Right renal cortex interstitium (tissue), 3 donors: ENCODE data around the gene CCDC8. TPM values are rescaled to one million over a fixed set of nuclear protein-coding genes. Genes with fewer than 3 reads are reported as not detected.
"Not testable (repeated sequence)": the region's sequence is repeated elsewhere in the genome, so short reads cannot be mapped to it uniquely, and the experiment has no call there.

Experiments
- DNase-seq, 3 donors: peaks; one replicate each; pipeline ENCODE4 v3.0.0-alpha.2; 2013; ENCODE audit warnings: low read depth in 3 of 3, low spot score in 2 of 3
- polyA plus RNA-seq, 3 donors: library from polyadenylated mRNA; unstranded; fragments of 120-200 nt; gene quantifications; one replicate each; pipeline ENCODE4 v1.2.1, GENCODE V29; 2013; ENCODE audit not compliant: insufficient read length in 3 of 3

CCDC8 gene, protein sequence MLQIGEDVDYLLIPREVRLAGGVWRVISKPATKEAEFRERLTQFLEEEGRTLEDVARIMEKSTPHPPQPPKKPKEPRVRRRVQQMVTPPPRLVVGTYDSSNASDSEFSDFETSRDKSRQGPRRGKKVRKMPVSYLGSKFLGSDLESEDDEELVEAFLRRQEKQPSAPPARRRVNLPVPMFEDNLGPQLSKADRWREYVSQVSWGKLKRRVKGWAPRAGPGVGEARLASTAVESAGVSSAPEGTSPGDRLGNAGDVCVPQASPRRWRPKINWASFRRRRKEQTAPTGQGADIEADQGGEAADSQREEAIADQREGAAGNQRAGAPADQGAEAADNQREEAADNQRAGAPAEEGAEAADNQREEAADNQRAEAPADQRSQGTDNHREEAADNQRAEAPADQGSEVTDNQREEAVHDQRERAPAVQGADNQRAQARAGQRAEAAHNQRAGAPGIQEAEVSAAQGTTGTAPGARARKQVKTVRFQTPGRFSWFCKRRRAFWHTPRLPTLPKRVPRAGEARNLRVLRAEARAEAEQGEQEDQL
- polyA plus RNA-seq = 10 to 100 TPM; 48.5 to 53.8 (median 52.8) TPM

DNA sequence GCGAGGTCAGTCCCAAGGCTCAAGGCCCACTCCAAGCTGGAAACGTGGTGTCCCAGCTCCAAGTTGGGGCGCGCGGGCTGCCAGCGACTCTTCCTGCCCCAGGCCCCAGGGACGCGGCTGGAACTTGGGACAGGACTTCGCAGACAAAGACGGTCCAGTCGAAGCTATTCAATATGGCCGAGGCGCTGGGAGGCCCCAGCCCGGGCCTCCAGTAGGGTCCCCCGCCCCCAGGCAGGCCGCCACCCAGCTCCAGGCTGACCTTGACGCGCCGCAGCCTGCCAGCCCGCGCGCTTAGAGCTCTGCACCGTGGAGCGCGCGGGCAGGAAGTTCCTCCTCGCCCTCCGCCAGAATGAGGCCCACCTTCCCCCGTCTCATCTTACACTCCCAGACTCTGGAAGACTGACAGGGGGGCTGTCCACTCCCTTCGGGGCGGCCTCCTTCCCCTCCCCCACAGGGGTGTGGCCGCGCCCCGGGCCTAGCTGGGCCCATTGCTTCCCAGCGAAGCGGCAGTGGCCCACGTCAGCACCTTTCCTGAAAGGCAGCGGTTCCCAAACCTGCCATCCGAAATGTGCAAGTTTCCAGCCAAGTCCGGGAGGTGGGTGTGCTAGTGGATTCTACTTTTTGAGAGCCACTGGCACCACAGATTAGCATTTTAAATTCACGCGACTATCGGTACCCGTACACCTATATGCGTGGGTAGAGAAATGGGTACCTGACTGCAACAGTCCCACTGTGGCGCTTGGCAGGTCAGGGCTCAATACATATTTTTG lies at the start of gene CCDC8:
Gene CCDC8 (minus strand): TSS at position 303 of the 770 bp plus-strand sequence. CDS start 754 bp downstream, outside the sequence.
- DNase-seq = peak in 2 of 3 donors; percentile 94 to 96

DNA sequence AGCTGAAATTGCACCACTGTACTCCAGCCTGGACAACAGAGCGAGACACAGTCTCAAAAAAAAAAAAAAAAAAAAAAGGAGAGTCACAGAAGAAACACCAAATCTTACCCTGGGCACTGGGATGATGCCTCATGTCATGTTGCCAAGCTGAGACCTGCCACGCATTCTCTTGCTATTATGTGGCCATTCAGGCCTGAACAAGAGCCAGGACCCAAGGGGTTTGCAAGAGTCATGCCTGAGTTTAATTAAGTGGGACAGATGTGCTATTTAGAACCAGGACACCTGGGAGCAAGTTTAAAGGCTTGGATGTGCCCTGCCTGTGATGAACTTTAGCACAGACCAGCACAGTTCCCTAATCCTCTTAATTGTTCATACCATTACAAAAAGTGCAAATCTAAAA lies 48.2 kb upstream of the CCDC8 start:
- DNase-seq = no peak

DNA sequence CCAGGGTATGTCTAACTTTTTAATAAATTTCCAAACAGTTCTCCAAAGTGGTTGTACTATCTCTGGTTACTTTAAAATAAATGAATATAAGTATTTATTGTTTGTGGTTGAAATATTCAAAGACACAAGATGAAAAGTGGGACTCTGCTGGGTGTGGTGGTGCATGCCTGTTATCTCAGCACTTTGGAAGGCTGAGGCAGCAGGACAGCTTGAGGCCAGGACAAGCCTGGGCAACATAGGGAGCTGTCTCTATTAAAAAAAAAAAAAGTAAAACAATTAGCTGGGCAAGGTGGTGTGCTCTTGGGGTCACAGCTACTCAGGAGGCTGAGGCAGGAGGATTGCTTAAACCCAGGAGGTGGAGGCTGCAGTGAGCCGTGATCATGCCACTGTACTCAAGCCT lies 47.6 kb upstream of the CCDC8 start:
- DNase-seq = no peak

DNA sequence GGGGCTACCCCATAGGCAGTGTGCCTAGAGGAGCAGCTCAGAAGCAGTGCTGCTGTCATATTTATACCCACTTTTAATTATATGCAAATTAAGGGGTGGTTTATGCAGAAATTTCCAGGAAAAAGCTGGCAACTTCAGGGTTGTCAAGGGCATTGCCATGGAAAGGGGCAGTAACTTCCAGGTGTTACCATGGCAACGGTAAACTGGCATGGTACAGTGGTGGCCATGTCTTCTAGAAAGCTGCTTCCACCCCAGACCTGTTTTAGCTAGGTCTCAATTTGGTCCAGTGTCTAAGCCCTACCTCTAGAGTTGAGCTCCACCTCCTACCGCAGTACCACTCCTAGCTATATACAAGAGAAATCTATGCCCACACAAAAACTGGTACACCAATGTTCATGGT lies 46.7 kb upstream of the CCDC8 start:
- no peak for DNase-seq

DNA sequence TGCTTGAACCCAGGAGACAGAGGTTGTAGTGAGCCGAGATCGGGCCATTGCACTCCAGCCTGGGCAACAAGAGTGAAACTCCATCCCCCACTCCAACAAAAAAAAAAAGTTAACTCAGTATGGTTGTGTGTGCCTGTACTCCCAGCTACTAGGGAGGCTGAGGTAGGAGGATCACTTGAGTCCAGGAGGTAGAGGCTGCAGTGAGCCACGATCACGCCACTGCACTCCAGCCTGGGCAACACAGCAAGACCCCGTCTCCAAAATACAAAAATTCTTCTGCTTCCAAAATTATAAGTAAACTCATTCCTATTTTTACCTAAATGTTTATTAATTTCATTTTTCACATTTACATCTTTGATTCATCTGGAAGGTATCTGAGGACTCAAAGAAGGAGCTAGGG lies 43.6 kb upstream of the CCDC8 start:
- DNase-seq = no peak

DNA sequence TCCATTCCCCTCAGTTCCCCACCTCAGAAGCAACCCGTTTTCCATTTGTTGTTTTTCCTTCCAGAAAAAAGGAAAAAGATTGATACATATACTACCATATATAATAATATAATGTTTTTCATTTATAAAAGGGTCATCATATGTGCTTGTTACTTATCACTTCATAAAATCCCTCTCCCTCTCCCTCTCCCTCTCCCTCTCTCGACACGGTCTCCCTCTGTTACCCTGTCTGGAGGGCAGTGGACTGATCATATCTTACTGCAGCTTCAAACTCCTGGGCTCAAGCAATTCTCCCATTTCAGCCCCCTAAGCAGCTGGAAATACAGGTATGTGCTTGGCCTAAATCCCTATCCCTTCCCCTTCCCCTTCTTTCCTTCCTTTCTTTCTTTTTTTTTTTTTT lies 40.9 kb upstream of the CCDC8 start:
- no peak for DNase-seq

DNA sequence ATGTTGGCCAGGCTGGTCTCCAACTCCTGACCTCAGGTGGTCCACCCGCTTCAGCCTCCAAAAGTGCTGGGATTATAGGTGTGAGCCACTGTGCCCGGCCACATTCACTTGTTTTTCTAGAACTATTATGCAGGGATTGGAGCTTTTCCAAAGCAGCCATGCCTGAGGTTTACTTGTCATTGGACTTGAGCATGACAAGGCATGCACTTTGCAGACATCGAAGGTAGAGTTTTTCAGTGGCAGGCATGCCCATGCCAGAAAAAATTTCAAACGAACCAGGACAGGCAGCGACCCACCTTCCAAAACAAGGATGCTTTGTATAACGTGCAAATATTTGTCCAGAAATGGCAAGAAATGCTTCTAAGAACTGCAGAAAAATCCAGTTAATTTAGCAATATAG lies 40.3 kb upstream of the CCDC8 start:
- no peak for DNase-seq

DNA sequence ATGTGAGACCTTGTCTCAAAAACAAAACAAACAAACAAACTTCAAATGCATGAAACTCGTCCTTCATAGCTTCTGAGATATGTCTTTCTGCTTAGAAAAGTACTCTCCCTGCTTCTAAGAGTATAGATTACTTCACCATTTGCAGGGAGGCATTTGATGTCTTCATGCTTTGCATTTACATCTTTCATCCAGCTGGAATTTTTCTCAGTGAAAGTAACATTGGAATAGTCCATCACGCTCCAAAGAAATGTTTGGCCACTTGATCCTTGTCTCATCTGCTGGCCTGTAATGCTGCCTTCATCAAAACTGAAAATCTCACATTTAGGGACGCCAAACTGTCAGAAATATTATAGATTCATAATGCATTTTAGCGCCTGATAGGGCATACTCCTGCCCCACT lies 38.8 kb upstream of the CCDC8 start:
- DNase-seq = no peak

DNA sequence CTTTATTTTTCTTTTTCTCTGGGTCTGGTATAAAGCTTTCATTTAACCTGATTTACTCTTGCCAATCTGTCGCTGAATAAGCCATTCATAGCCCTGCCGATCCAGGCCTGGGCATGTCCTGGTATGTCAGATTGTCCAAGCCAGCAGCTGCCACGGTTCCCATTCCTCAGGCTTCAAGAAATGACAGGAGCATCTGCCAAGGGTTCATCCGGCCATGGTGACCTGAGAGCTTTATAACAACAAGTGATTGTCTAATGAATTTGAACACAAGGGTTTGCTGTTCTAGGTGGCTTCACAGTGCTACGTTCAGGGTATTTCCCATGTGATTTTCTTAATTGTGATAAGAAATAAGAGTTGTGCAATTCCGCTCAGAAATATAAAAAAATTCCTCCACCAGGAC lies 38.0 kb upstream of the CCDC8 start:
- no peak for DNase-seq

DNA sequence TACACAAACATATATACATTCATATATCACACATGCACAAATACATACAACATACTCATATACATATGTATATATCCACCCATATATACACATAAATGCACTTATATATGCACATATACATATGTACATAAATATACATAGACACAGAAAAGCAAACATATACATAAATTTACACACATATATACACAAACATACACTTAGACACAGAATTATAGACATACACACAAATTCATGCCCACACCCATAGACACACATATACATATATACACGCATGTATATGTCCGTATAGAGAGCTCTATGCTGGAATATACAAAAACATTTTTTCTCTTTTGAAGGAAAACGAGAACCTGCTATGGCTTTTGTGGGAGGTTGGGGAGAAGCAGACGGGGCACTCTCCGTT lies 37.4 kb upstream of the CCDC8 start:
- DNase-seq = no peak

DNA sequence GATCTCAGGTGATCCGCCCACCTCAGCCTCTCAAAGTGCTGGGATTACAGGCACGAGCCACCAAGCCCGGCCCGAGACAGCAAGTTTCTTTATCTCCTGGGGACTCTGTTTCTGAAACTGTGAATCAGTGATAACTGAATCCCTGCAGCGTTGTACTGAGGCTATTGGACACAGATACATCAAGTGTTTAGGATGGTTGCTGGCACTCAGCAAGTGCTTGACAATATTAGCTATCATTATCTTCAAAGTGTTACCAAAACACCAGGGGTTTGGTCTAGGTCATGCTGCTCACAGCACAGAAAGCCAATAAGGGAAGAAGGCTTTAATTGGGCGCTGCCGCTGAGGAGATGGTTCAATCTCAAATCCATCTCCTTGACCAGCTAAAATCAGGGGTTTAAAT lies 35.9 kb upstream of the CCDC8 start:
- DNase-seq = no peak

DNA sequence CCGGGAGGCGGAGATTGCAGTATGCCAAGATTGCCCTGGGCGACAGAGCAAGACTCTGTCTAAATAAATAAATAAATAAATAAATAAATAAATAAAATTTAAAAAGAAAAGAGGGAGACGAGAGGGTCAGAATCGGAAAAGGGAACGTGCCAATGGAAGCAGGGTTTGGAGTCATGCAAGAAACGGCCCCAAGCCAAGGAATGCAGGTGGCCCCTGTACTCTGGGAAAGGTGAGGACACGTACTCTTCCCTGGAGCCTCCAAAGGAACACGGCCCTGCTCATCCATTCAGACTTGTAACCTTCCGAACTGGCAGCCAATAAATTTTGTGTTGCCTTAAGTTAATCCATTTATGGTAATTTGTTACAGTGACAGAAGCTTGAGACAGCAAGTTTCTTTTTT lies 35.2 kb upstream of the CCDC8 start:
- DNase-seq = no peak

DNA sequence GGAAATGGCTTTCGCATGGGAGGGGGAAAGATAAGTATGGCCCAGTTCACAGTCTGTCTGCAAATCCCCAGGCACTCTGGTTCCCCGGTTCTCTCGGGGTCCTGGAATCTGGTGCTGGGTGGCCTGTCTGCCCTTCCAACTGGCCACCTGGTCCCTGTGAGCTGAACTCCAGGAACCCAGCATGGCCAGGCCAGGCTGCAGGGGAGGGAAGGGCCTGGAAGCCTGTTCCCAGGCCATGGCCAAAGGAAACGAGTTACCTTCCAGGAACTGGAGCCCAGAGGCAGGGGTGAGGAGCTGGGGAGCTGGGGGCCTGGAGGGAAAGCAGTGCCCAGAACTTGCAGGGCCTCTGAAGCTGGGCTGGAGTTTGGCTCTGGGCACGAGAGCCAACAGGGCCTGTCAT lies 34.5 kb upstream of the CCDC8 start:
- no peak for DNase-seq

DNA sequence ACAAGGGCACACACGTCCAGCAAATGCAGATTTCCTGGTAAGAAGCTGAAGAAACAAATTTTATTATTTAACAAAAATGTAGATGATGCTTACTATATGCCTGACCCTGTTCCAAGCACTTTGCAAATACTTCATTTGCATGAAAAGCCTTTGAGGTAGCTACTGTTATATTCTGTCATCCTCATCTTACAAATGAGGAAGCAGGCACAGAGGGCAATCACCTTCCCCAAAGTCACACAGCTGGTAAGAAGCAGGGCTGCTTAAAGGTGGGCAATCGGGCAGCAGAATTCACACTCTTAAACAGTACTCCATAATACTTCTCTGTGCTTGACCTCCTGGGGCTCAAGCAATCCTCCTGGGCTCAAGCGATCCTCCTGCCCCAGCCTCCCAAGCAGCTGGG lies 33.6 kb upstream of the CCDC8 start:
- no peak for DNase-seq

DNA sequence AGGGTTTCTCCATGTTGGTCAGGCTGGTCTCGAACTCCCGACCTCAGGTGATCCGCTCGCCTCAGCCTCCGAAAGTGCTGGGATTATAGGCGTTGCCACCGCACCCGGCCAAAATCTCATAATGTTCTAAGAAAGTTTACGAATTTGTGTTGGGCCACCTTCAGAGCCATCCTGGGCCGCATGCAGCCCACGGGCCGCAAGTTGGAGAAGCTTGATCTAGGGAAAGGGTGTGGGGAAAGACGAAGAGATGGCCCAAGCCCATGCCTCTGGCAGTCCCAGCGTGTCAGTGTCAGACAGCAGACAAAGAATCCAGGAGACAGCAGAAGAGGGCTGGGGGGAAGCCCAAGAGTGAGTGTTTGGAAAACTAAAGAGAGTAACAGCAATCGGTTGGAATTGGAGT lies 32.7 kb upstream of the CCDC8 start:
- DNase-seq = no peak

DNA sequence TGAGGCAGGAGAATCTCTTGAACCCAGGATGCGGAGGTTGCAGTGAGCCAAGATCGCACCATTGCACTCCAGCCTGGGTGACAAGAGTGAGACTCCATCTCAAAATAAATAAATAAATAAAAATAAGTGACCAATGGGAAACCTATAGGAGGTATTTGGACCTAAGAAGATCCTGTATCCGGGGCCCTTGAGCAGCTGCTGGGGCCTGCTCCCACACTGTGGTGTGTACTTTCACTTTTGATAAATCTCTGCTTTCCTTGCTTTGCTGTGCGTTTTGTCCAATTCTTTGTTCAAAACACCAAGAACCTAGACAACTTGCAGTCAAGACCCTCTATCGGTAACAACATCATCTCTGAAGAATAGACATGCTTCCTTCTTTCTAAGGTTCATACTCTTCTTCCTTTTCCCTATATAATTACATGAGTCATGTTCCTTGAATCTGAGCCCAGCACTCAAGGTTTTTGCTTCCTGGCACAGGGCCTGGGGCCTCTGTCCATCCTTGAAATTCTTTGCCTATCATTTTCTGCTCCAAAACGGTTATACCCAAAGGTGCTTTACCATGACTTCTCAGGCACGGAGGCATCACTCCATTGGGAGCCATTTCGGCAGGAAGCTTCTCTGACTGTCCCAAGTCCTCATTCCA lies 29.6 kb upstream of the CCDC8 start:
- DNase-seq = no peak

DNA sequence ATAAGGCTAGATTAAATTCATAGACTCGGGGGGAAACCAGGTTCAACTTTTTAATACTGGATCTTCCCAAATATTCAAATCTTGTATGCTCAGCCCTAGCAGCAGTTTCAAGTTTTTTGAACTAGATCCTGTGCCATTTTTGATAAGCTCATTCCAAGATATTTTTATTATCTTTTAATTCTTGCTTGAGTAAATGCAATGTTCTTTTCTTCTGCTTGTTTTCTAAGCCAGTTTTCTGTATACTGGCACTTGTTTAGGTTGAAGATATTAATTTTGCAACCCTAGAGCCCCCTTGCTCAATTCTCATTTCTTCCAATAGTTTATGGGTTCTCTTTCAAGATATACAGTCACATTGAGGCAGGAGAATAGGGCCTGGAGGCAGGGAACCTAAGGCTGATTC lies 28.5 kb upstream of the CCDC8 start:
- no peak for DNase-seq

DNA sequence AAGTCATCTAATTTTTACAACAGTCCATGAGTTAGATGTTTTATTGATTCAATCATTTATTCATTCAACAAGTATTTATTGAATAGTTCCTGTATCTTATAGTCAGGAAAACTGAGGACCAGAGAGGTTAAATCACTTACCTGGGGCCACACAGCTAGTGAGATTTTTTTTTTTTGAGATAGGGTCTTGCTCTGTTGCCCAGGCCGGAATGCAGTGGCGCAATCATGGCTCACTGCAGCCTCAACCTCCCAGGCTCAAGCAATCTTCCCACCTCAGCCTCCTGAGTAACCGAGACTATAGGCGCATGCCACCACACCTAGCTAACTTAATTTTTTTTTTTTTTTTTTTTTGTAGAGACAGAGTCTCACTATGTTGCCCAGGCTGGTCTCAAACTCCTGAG lies 22.3 kb upstream of the CCDC8 start:
- DNase-seq = not testable (repeated sequence)

DNA sequence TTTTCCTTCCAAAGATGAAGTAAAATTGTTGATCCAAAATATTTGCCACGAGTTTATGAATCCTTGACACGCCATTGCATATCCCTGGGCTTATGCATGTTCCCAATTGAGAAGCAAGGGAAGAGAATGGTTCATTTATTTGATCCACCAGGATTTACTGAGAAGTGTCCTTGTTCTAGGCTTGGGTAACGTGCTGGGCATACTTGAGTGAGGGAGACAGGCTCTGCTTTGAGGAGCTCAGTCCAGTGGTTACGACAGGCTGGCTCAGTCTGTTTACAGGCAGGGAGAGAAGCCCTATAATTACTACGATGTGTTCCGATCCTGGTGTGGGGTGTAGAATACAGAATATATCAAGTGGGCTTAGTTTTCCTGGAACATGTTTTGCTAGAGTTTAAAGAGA lies 21.6 kb upstream of the CCDC8 start:
- DNase-seq = no peak

DNA sequence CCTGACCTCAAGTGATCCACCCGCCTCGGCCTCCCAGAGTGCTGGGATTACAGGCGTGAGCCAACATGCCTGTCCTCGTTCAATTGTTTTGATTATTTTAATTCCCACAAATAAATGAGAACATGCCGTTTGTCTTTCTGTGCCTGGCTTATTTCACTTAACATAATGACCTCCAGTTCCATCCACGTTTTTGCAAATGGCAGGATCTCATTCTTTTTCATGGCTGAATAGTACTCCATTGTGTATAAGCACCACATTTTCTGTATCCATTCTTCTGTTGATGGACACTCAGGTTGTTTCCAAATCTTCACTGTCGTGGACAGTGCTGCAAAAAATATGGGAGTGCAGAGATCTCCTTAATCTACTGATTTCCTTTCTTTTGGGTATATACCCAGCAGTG lies 20.1 kb upstream of the CCDC8 start:
- not testable (repeated sequence) for DNase-seq

DNA sequence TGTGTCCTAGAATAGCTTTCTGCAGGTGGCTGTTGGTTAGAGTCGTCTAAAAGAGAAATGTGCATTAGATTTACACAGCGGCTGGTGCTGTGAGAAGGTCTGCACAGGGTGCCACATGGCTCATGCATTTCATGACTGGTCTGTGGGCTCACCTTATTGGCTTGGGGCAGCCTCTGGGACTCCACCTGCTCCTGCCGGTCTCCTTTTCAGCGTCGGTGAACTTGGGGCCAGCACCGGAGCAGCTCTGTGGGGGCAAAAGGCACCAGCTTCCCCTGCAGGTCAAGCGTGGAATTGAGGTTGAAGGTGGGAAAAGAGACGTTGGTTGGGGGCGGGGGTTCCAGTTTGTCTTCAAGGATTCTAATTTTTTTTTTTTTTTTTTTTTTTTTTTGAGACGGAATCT lies 18.5 kb upstream of the CCDC8 start:
- DNase-seq = no peak
